K562 (cell line): ENCODE data around the gene REM2. TPM values are rescaled to one million over a fixed set of nuclear protein-coding genes. Genes with fewer than 3 reads are reported as not detected.

Source experiments
- CBFB ChIP-seq: sonication (generic); formaldehyde crosslinking; IDR thresholded peaks from 2 replicates; pipeline ENCODE4 v1.4.0; 2020; ENCODE audit warnings: mild to moderate bottlenecking, missing genetic modification reagents
- CBX5 ChIP-seq: IDR thresholded peaks from 2 replicates; pipeline ENCODE4 v1.6.1; 2014; ENCODE audit warnings: low read depth, borderline replicate concordance
- CEBPB ChIP-seq: fragments of 450-650 bp; IDR thresholded peaks from 2 replicates; pipeline ENCODE4 v1.6.1; 2016; ENCODE audit warnings: missing genetic modification characterization, missing compliant biosample characterization
- CTCFL ChIP-seq: IDR thresholded peaks from 2 replicates; pipeline ENCODE4 v1.6.1; 2011; ENCODE audit warnings: borderline replicate concordance, low read depth, mild to moderate bottlenecking, moderate library complexity, low read length; ENCODE audit not compliant: insufficient read depth, poor library complexity, severe bottlenecking
- E2F8 ChIP-seq: fragments of 450-650 bp; IDR thresholded peaks from 2 replicates; pipeline ENCODE4 v1.7.1; 2018; ENCODE audit warnings: mild to moderate bottlenecking, low read depth; ENCODE audit not compliant: partially characterized antibody
- ELK3 ChIP-seq: fragments of 450-650 bp; formaldehyde crosslinking; IDR thresholded peaks from 2 replicates; pipeline ENCODE4 v1.4.0; 2020; ENCODE audit warnings: mild to moderate bottlenecking
- EP400 ChIP-seq: fragments of 450-650 bp; IDR thresholded peaks from 2 replicates; pipeline ENCODE4 v1.6.1; 2017; ENCODE audit warnings: antibody characterized with exemption, mild to moderate bottlenecking, moderate library complexity
- FOXJ2 ChIP-seq: fragments of 200-800 bp; sonication (Bioruptor generic); IDR thresholded peaks from 2 replicates; pipeline ENCODE4 v1.6.1; 2016; ENCODE audit warnings: missing genetic modification characterization, missing compliant biosample characterization
- FUS ChIP-seq: fragments of 200-400 bp; formaldehyde crosslinking; optimal IDR thresholded peaks from 2 replicates; pipeline ENCODE3; 2017; ENCODE audit warnings: low read depth, low read length
- HNRNPK ChIP-seq: fragments of 200-400 bp; formaldehyde crosslinking; IDR thresholded peaks from one replicate; pipeline ENCODE4 v1.6.1; 2018; ENCODE audit warnings: mild to moderate bottlenecking, low read depth, low read length; ENCODE audit not compliant: poor library complexity, severe bottlenecking
- ILF3 ChIP-seq: fragments of 450-650 bp; IDR thresholded peaks from 2 replicates; pipeline ENCODE4 v1.6.1; 2018; ENCODE audit warnings: antibody characterized with exemption, mild to moderate bottlenecking, moderate library complexity, borderline replicate concordance
- MNT ChIP-seq, 2 experiments: fragments of 450-650 bp; conservative IDR thresholded peaks; 2 replicates each; pipeline ENCODE4 v1.6.1; 2017; ENCODE audit warnings: mild to moderate bottlenecking in 2 of 2, moderate library complexity in 2 of 2
- PCBP2 ChIP-seq: fragments of 200-400 bp; formaldehyde crosslinking; IDR thresholded peaks from 2 replicates; pipeline ENCODE4 v1.6.1; 2018; ENCODE audit warnings: low read length, low read depth, mild to moderate bottlenecking, moderate library complexity; ENCODE audit not compliant: poor library complexity, severe bottlenecking
- PML ChIP-seq: IDR thresholded peaks from 2 replicates; pipeline ENCODE4 v1.6.1; 2012; ENCODE audit warnings: low read length, inconsistent platforms
- RBM25 ChIP-seq: fragments of 200-400 bp; formaldehyde crosslinking; IDR thresholded peaks from 2 replicates; pipeline ENCODE4 v1.6.1; 2018; ENCODE audit warnings: low read length, low read depth, moderate library complexity; ENCODE audit not compliant: severe bottlenecking
- RFX5 ChIP-seq: IDR thresholded peaks from 2 replicates; pipeline ENCODE4 v1.6.1; 2011; ENCODE audit warnings: low read depth, mild to moderate bottlenecking, improper control_type of control experiment, low read length
- SMAD3 ChIP-seq: fragments of 450-650 bp; formaldehyde crosslinking; conservative IDR thresholded peaks from 2 replicates; pipeline ENCODE4 v1.4.0; 2020; ENCODE audit warnings: mild to moderate bottlenecking
- ZNF121 ChIP-seq: sonication (generic); formaldehyde crosslinking; conservative IDR thresholded peaks from 2 replicates; pipeline ENCODE4 v1.8.0; 2022; ENCODE audit warnings: missing genetic modification reagents
- ZNF79 ChIP-seq: fragments of 250-450 bp; sonication (Bioruptor Pico); IDR thresholded peaks from 2 replicates; pipeline ENCODE4 v1.4.0; 2020; ENCODE audit warnings: low read depth, mild to moderate bottlenecking, moderate library complexity
- polyA plus RNA-seq, 8 experiments: library from polyadenylated mRNA; depleted of rRNA in 4 of 8; stranded (reverse) in 5 of 8; unstranded in 3 of 8; fragments of >200 nt; fragmentation: Nextera tagmentation in 2 of 8; fragmentation: Illumina TruSeq in 1 of 8; extraction: Ambion mirVana in 2 of 8; extraction: Trizol in 1 of 8; gene quantifications; 2 replicates each; pipeline versions ENCODE4 v1.2.1 to v1.2.3, GENCODE V29; 2011 to 2014; ENCODE audit warnings: inconsistent platforms in 1 of 8, missing spikeins in 1 of 8
- total RNA-seq, 7 experiments: library from RNA; depleted of rRNA in 6 of 7; stranded (reverse); fragments of >200 nt in 6 of 7; fragmentation: Illumina TruSeq in 2 of 7; extraction: Trizol in 2 of 7; gene quantifications; 2 replicates each; pipeline versions ENCODE4 v1.2.1 to v1.2.3, GENCODE V29; 2011 to 2021; ENCODE audit warnings: low replicate concordance in 1 of 7
- TF ChIP-seq, protein P1 (sequence below), 2 experiments: fragments of 450-650 bp; IDR thresholded peaks; 2 replicates each; pipeline ENCODE4 v1.6.1; 2016

REM2 gene
- total and polyA plus RNA-seq, 9 of the 15 experiments (the other 6 are each of a cell fraction or from before 2014, with no cell fraction given): 0.18 to 1.0 (median 0.38) TPM

GRCh38 chr14:22897357-22897756 lies 14.3 kb downstream of the REM2 start (continued):
- TF ChIP-seq, protein P1, sequence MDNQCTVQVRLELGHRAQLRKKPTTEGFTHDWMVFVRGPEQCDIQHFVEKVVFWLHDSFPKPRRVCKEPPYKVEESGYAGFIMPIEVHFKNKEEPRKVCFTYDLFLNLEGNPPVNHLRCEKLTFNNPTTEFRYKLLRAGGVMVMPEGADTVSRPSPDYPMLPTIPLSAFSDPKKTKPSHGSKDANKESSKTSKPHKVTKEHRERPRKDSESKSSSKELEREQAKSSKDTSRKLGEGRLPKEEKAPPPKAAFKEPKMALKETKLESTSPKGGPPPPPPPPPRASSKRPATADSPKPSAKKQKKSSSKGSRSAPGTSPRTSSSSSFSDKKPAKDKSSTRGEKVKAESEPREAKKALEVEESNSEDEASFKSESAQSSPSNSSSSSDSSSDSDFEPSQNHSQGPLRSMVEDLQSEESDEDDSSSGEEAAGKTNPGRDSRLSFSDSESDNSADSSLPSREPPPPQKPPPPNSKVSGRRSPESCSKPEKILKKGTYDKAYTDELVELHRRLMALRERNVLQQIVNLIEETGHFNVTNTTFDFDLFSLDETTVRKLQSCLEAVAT (IDR thresholded peaks at IDR 0.05): 0 out of 4 replicates have a peak, but pooled peaks of 1 of the 2 experiments have one; percentile 39
- TF ChIP-seq FUS: no peak
- TF ChIP-seq PCBP2: no peak
- no peak for TF ChIP-seq ILF3
- 0 out of 2 replicates have a peak, but pooled peaks have one; percentile 23 for TF ChIP-seq CBX5
- no peak for TF ChIP-seq SMAD3 (CRISPR knock-in tag)
- TF ChIP-seq CEBPB: no peak
- TF ChIP-seq CTCFL: no peak
- no peak for TF ChIP-seq FOXJ2 (tag)
- peak; percentile 15; the same call in 1 of the 2 replicates for TF ChIP-seq EP400
- TF ChIP-seq E2F8: no peak
- TF ChIP-seq RFX5: no peak
- TF ChIP-seq PML: peak; percentile 81
- no peak for TF ChIP-seq ZNF79 (CRISPR knock-in tag)
- TF ChIP-seq ELK3 (CRISPR knock-in tag): no peak
- TF ChIP-seq MNT (conservative IDR thresholded peaks at IDR 0.05): peak; percentile 39 to 59; a peak in 1 of 4 replicates
- TF ChIP-seq ZNF121 (CRISPR knock-in tag): no peak
- TF ChIP-seq RBM25: no peak
- TF ChIP-seq CBFB (CRISPR knock-in tag): no peak
- no peak for TF ChIP-seq HNRNPK
